AG09309 (cell line): ENCODE measurements around the gene LRRC30.

Source experiments
- DNase-seq: peaks from one replicate; pipeline ENCODE4 v3.0.0-alpha.2; 2010; ENCODE audit warnings: low read depth
- H3K4me3 ChIP-seq: 2 replicates; pipeline ENCODE4 v1.5.1; 2011; ENCODE audit warnings: mild to moderate bottlenecking, low read depth, low read length, moderate library complexity; ENCODE audit not compliant: control insufficient read depth
- CTCF ChIP-seq: IDR thresholded peaks from 2 replicates; pipeline ENCODE4 v1.5.1; 2011; ENCODE audit warnings: mild to moderate bottlenecking, low read depth, low read length, inconsistent platforms; ENCODE audit not compliant: insufficient read depth, control insufficient read depth; ENCODE audit errors: missing control alignments

Gene LRRC30

GRCh38 chr18:7207366-7207915, 23.4 kb upstream of the LRRC30 start:
- no peak for DNase-seq
- no peak for TF ChIP-seq CTCF
- no peak overlapping the region for H3K4me3 ChIP-seq

- peak; percentile 91 for TF ChIP-seq CTCF
- peak; percentile 29 for DNase-seq
- no peak overlapping the region for H3K4me3 ChIP-seq
Observed at GRCh38 chr18:7221424-7222155, 9.3 kb upstream of the LRRC30 start.

GRCh38 chr18:7224198-7224597, 6.7 kb upstream of the LRRC30 start:
- TF ChIP-seq CTCF: no peak
- no peak for DNase-seq
- no peak overlapping the region for H3K4me3 ChIP-seq

GRCh38 chr18:7232218-7232617, 1.3 kb downstream of the LRRC30 start:
- DNase-seq: no peak
- no peak overlapping the region for H3K4me3 ChIP-seq
- TF ChIP-seq CTCF: no peak

GRCh38 chr18:7233134-7233810, 2.4 kb downstream of the LRRC30 start:
- no peak overlapping the region for H3K4me3 ChIP-seq
- TF ChIP-seq CTCF: no peak
- no peak for DNase-seq

- DNase-seq: no peak
- no peak overlapping the region for H3K4me3 ChIP-seq
- no peak for TF ChIP-seq CTCF
Observed at GRCh38 chr18:7234091-7234490, 3.2 kb downstream of the LRRC30 start.
